Measurements from ENCODE around the gene LRMDA. TPM values are rescaled to one million over a fixed set of nuclear protein-coding genes. Genes with fewer than 3 reads are reported as not detected.

The LRMDA gene
- total and polyA plus RNA-seq, 2 donors (not counting 1 experiment from before 2014, with no cell fraction given): 0.12 TPM; not detected in 1

DNA sequence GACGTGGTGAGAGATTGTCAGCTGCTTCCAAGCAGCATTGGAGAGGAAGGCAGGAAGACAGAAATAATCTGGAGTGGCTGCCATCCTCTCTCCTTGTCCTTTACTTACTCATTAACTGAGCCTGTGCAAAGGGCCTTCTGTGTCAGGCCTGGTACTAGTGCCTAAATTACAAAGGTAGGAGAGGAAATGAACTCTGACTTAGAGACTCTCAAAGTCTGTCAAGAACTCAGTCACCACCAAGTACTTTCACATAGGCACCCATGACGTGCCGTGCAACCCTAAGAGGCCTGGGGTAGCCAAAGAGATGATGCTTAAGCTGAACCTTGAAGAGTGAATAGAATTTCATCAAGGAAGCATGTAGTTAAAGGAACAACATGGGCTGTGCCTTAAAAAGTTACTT, 866.9 kb downstream of the LRMDA start:
- Mint-ChIP-seq H3K9me3 (ENCODE audit: insufficient read depth) (peaks cover 3% of the 10 kb centered on the region), H3K27ac (no peak overlapping the region), H3K4me1 (no peaks in the 10 kb centered on the region), H3K27me3 (peaks cover 3% of the 10 kb centered on the region), H3K4me3 (no peak overlapping the region)
- no CpG with 5 or more reads among the region's 3 CpGs for WGBS (ENCODE audit: insufficient coverage)
- H3K27me3 ChIP-seq (replicated peaks in 1 of 4; ENCODE audit: control extremely low read depth in 1 of 4, control insufficient read depth in 3 of 4, insufficient read depth in 4 of 4, low read length in 3 of 4): no peaks in the 10 kb centered on the region
- H3K27ac ChIP-seq (ENCODE audit: low read length in 2 of 2): no peak overlapping the region
- no peaks in the 10 kb centered on the region for H3K79me2 ChIP-seq (ENCODE audit: control insufficient read depth, insufficient read depth, low read length)
- intact Hi-C loops (cut with micrococcal nuclease): no loop called here
- H4K20me1 ChIP-seq (ENCODE audit: control insufficient read depth, insufficient read depth, low read length, poor library complexity, severe bottlenecking): no peaks in the 10 kb centered on the region
- no peak overlapping the region for H3K4me2 ChIP-seq (replicated peaks; ENCODE audit: low read depth, low read length, poor library complexity, severe bottlenecking)
- H3K4me1 ChIP-seq (ENCODE audit: control insufficient read depth in 2 of 2, insufficient read depth in 2 of 2, low read length in 2 of 2): no peaks in the 10 kb centered on the region
- H3K36me3 ChIP-seq (replicated peaks in 1 of 2; ENCODE audit: control extremely low read depth in 1 of 2, control insufficient read depth in 1 of 2, extremely low read depth in 1 of 2, insufficient read depth in 2 of 2, low read length in 1 of 2): no peaks in the 10 kb centered on the region
- DNase-seq (no peak), ATAC-seq (ENCODE audit: low read depth) (no peak)
- H3K4me3 ChIP-seq (ENCODE audit: control extremely low read depth in 1 of 5, extremely low read depth in 1 of 5, insufficient read depth in 1 of 5, low read depth in 2 of 5, low read length in 4 of 5): no peak overlapping the region
- H2AFZ ChIP-seq (ENCODE audit: insufficient read depth, low read depth, low read length, poor library complexity, severe bottlenecking): no peak overlapping the region
- no peak overlapping the region for H3K9ac ChIP-seq (ENCODE audit: low read length)
- ChIA-PET POLR2A (no interaction called here), CTCF (no interaction called here)
- TF ChIP-seq EZH2 (IDR thresholded peaks at IDR 0.05; ENCODE audit: borderline replicate concordance, insufficient read depth, low read depth, low read length, poor library complexity, severe bottlenecking): no peak
- TF ChIP-seq, protein P1, sequence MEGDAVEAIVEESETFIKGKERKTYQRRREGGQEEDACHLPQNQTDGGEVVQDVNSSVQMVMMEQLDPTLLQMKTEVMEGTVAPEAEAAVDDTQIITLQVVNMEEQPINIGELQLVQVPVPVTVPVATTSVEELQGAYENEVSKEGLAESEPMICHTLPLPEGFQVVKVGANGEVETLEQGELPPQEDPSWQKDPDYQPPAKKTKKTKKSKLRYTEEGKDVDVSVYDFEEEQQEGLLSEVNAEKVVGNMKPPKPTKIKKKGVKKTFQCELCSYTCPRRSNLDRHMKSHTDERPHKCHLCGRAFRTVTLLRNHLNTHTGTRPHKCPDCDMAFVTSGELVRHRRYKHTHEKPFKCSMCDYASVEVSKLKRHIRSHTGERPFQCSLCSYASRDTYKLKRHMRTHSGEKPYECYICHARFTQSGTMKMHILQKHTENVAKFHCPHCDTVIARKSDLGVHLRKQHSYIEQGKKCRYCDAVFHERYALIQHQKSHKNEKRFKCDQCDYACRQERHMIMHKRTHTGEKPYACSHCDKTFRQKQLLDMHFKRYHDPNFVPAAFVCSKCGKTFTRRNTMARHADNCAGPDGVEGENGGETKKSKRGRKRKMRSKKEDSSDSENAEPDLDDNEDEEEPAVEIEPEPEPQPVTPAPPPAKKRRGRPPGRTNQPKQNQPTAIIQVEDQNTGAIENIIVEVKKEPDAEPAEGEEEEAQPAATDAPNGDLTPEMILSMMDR (IDR thresholded peaks at IDR 0.05): no peak
- H3K9me3 ChIP-seq (ENCODE audit: control extremely low read depth in 1 of 3, control insufficient read depth in 2 of 3, insufficient read depth in 1 of 3, low read length in 2 of 3): peaks cover 0 to 3% (median 0%) of the 10 kb centered on the region in 3 donors

DNA sequence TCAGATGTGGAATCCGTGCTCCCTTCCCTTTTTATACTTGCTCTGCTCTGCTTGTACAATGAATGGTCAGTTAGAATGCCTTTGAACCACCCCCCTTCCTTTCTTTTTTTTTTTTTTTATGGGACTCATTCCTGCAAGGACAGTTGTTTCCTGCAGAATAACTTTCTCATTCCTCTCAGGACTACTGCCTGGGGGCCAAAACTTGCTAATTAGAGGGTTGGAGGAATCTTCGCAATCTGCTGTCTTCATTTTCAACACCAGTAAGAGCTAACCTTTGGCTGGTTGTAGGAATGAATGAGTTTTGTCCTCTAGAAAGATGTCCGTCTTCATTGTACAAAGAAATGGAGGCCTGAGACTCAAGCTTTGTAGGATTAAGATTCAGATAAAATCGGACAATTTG, 868.1 kb downstream of the LRMDA start:
- H3K27ac ChIP-seq (ENCODE audit: low read length in 2 of 2): no peak overlapping the region
- Mint-ChIP-seq H3K27ac (no peak overlapping the region), H3K4me1 (no peaks in the 10 kb centered on the region), H3K27me3 (peaks cover 6% of the 10 kb centered on the region), H3K9me3 (ENCODE audit: insufficient read depth) (peaks cover 3% of the 10 kb centered on the region), H3K4me3 (no peak overlapping the region)
- ChIA-PET CTCF (no interaction called here), POLR2A (no interaction called here)
- no peak overlapping the region for H2AFZ ChIP-seq (ENCODE audit: insufficient read depth, low read depth, low read length, poor library complexity, severe bottlenecking)
- H3K9me3 ChIP-seq (ENCODE audit: control extremely low read depth in 1 of 3, control insufficient read depth in 2 of 3, insufficient read depth in 1 of 3, low read length in 2 of 3): peaks cover 0 to 3% (median 0%) of the 10 kb centered on the region in 3 donors
- H3K27me3 ChIP-seq (replicated peaks in 1 of 4; ENCODE audit: control extremely low read depth in 1 of 4, control insufficient read depth in 3 of 4, insufficient read depth in 4 of 4, low read length in 3 of 4): no peaks in the 10 kb centered on the region
- DNase-seq: no peak
- ATAC-seq (ENCODE audit: low read depth): no peak
- no peaks in the 10 kb centered on the region for H3K36me3 ChIP-seq (replicated peaks in 1 of 2; ENCODE audit: control extremely low read depth in 1 of 2, control insufficient read depth in 1 of 2, extremely low read depth in 1 of 2, insufficient read depth in 2 of 2, low read length in 1 of 2)
- H4K20me1 ChIP-seq (ENCODE audit: control insufficient read depth, insufficient read depth, low read length, poor library complexity, severe bottlenecking): no peaks in the 10 kb centered on the region
- H3K4me1 ChIP-seq (ENCODE audit: control insufficient read depth in 2 of 2, insufficient read depth in 2 of 2, low read length in 2 of 2): no peaks in the 10 kb centered on the region
- 100% methylated on average over 1 of the region's 4 CpGs for whole genome bisulfite sequencing (ENCODE audit: insufficient coverage)
- TF ChIP-seq, protein P1 (IDR thresholded peaks at IDR 0.05): no peak
- no peak for TF ChIP-seq EZH2 (IDR thresholded peaks at IDR 0.05; ENCODE audit: borderline replicate concordance, insufficient read depth, low read depth, low read length, poor library complexity, severe bottlenecking)
- intact Hi-C loops (cut with micrococcal nuclease): no loop called here
- no peak overlapping the region for H3K4me3 ChIP-seq (ENCODE audit: control extremely low read depth in 1 of 5, extremely low read depth in 1 of 5, insufficient read depth in 1 of 5, low read depth in 2 of 5, low read length in 4 of 5)
- no peak overlapping the region for H3K4me2 ChIP-seq (replicated peaks; ENCODE audit: low read depth, low read length, poor library complexity, severe bottlenecking)
- no peak overlapping the region for H3K9ac ChIP-seq (ENCODE audit: low read length)
- no peaks in the 10 kb centered on the region for H3K79me2 ChIP-seq (ENCODE audit: control insufficient read depth, insufficient read depth, low read length)
